B cell (primary cell): ENCODE measurements around the gene HAUS7.

Experiments used
- EZH2 ChIP-seq: IDR thresholded peaks from 2 replicates; pipeline ENCODE4 v1.6.1; 2012; ENCODE audit warnings: borderline replicate concordance, low read depth, mild to moderate bottlenecking, moderate library complexity, low read length; ENCODE audit not compliant: insufficient read depth, poor library complexity, severe bottlenecking
- TF ChIP-seq, protein P1 (sequence below): fragments of 200-600 bp; IDR thresholded peaks from one replicate; pipeline ENCODE4 v1.8.0; 2022; ENCODE audit warnings: antibody characterized with exemption, mild to moderate bottlenecking

DNA sequence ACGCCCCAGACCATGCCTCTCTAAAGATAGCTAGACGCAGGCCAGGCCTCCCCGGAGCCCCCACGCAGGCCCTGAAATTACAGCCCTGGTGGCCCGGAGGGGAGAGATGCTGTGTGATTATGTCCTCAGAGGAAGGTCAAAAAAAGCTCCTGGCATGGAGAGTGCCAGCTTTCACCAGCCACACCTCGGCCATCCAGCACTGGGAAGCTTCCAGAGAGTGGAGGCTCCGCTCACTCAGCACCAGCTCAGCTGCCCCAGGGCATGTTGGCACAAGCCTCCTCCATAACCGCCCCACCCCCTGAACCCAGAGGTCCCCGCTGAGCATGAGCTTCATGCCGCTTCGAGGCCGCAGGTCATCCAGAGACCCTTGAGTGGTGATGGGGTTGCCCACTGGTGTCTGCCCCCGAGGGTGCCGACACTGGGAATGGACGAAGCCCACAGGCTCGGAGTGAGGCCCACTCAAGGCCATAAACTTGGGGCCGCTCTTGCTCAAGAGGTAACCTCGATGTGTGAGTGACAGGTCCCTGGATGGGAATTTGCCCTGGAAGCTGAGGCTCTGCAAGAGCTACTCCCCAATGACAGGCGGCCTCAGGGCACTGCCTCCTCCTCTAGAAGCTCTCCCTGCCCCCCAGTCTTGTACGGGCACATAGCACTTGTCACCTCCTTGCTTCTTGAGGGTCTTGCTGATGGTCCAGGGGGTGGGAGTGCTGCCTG is 20.0 kb upstream of the HAUS7 start:
- TF ChIP-seq, protein P1, sequence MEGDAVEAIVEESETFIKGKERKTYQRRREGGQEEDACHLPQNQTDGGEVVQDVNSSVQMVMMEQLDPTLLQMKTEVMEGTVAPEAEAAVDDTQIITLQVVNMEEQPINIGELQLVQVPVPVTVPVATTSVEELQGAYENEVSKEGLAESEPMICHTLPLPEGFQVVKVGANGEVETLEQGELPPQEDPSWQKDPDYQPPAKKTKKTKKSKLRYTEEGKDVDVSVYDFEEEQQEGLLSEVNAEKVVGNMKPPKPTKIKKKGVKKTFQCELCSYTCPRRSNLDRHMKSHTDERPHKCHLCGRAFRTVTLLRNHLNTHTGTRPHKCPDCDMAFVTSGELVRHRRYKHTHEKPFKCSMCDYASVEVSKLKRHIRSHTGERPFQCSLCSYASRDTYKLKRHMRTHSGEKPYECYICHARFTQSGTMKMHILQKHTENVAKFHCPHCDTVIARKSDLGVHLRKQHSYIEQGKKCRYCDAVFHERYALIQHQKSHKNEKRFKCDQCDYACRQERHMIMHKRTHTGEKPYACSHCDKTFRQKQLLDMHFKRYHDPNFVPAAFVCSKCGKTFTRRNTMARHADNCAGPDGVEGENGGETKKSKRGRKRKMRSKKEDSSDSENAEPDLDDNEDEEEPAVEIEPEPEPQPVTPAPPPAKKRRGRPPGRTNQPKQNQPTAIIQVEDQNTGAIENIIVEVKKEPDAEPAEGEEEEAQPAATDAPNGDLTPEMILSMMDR, result no peak
- no peak for TF ChIP-seq EZH2
